ENCODE data around the gene CRTC1. TPM values are rescaled to one million over a fixed set of nuclear protein-coding genes. Genes with fewer than 3 reads are reported as not detected.

Gene CRTC1
- total RNA-seq, 1 donor from 2014 or later: 14.6 TPM

DNA sequence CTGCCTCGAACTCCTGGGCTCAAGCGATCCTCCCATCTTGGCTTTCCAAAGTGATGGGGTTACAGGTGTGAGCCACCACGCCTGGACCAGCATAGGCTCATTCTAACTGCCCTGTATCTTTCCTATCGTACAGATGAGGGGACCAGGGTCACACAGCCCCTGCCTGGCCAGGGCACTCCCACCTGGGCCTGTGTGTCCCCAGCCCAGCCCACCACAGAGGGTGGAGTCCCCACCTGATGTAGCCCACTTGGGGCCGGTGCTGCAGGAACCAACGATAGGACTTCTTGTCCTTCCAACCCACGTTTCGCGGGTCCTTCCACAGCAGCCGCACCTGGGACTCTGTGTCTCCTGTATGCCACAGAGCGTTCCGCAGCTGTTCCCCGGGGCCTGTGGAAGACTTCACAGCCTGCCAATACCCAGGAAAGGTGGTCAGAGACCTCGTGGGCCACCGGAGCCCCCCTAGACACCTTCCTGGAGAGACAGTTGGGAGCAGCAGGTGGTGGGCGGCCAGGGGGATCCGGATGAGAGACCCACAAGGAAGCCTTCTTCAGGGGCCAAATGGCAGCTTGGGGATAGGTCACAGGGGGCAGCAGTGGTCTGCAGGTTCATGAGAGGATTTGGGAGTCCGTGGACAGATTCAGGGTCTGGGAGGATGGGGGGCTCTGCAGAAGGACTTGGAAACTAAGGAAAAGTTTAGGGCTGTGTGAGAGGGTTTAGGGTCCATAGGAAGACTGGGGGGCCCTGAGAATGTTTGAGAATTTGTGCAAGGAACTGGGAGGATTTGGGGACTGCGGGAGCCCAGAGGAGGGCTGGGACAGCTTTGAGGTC is 100.7 kb downstream of the CRTC1 start:
- peaks cover 34% of the 10 kb centered on the region for H3K27me3 Mint-ChIP-seq (ENCODE audit: low read depth)
- H3K4me1 Mint-ChIP-seq (ENCODE audit: low read depth): peaks cover 12% of the 10 kb centered on the region
- no peaks in the 10 kb centered on the region for H3K36me3 Mint-ChIP-seq (ENCODE audit: low read depth)
- TF ChIP-seq, protein P1, sequence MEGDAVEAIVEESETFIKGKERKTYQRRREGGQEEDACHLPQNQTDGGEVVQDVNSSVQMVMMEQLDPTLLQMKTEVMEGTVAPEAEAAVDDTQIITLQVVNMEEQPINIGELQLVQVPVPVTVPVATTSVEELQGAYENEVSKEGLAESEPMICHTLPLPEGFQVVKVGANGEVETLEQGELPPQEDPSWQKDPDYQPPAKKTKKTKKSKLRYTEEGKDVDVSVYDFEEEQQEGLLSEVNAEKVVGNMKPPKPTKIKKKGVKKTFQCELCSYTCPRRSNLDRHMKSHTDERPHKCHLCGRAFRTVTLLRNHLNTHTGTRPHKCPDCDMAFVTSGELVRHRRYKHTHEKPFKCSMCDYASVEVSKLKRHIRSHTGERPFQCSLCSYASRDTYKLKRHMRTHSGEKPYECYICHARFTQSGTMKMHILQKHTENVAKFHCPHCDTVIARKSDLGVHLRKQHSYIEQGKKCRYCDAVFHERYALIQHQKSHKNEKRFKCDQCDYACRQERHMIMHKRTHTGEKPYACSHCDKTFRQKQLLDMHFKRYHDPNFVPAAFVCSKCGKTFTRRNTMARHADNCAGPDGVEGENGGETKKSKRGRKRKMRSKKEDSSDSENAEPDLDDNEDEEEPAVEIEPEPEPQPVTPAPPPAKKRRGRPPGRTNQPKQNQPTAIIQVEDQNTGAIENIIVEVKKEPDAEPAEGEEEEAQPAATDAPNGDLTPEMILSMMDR (IDR thresholded peaks at IDR 0.05): no peak
- no peaks in the 10 kb centered on the region for H3K9me3 Mint-ChIP-seq (ENCODE audit: low read depth)
- DNase-seq (ENCODE audit: low spot score): no peak
- H3K4me3 Mint-ChIP-seq (ENCODE audit: unreplicated experiment): no peak overlapping the region
- H3K27ac Mint-ChIP-seq (ENCODE audit: unreplicated experiment): no peak overlapping the region

DNA sequence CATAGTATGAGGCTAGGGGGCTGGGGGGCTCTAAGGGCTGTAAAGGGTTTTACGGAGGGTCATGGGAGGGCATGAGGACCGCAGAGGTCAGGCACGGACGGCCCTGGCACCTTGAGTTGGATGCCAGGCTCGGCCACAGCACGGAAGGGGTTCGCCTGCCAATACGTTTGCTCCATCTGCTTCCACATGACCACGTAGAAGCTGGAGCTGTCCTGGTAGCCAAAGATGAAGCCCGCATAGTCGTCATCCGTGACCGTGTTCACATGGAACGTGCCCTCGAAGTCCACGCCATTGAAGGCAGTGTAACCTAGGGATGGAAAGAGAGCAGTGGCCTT is 101.3 kb downstream of the CRTC1 start:
- TF ChIP-seq, protein P1 (IDR thresholded peaks at IDR 0.05): no peak
- Mint-ChIP-seq H3K36me3 (ENCODE audit: low read depth) (no peaks in the 10 kb centered on the region), H3K27me3 (ENCODE audit: low read depth) (peaks cover 40% of the 10 kb centered on the region), H3K9me3 (ENCODE audit: low read depth) (no peaks in the 10 kb centered on the region), H3K27ac (ENCODE audit: unreplicated experiment) (no peak overlapping the region), H3K4me1 (ENCODE audit: low read depth) (peaks cover 17% of the 10 kb centered on the region), H3K4me3 (ENCODE audit: unreplicated experiment) (no peak overlapping the region)
- no peak for DNase-seq (ENCODE audit: low spot score)

DNA sequence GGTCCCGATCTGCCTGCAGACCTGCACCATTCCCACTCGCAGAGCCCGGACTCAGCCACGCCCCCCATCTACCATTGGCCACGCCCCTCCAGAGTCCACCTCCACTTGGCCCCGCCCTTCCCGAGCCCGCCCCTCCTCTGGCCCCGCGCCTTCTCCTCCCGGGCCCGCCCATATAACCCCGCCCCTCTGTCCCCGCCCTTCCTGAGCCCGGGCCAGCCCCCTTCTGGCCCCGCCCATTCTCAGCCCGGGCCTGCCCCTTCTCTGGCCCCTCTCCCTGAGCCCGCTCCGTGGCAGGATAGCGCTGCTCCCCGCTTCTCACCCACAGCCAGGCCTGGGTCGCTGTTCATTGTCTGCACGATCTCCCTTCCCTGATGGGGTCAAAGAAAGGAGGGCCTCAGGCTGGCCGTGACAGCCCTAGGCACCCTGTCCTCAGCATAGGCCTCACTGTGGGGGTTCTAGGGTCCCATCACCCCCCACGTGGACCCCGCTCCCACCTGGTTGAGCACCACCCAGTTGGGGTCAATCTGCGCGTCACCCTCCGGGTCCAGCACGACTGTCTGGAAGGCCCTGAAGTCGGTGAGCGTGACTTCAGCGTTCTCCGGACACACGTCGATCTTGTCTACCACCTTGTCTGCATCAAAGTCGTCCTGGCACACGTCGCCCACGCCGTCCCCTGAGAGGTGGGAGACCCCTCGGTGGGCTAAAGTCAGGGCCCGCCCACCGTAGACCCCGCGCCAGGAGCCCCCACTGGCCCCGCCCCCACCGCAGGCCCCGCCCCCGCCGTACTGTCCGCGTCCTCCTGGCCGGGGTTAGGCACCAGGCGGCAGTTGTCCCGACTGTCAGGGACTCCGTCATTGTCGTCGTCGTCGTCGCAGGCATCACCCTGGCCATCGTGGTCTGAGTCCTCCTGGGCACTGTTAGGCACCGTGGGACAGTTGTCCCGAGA is 102.0 kb downstream of the CRTC1 start:
- Mint-ChIP-seq H3K36me3 (ENCODE audit: low read depth) (peaks cover 3% of the 10 kb centered on the region), H3K27ac (ENCODE audit: unreplicated experiment) (no peak overlapping the region), H3K4me3 (ENCODE audit: unreplicated experiment) (no peak overlapping the region), H3K27me3 (ENCODE audit: low read depth) (peaks cover 45% of the 10 kb centered on the region), H3K9me3 (ENCODE audit: low read depth) (no peaks in the 10 kb centered on the region), H3K4me1 (ENCODE audit: low read depth) (peaks cover 22% of the 10 kb centered on the region)
- TF ChIP-seq, protein P1 (IDR thresholded peaks at IDR 0.05): no peak
- no peak for DNase-seq (ENCODE audit: low spot score)

DNA sequence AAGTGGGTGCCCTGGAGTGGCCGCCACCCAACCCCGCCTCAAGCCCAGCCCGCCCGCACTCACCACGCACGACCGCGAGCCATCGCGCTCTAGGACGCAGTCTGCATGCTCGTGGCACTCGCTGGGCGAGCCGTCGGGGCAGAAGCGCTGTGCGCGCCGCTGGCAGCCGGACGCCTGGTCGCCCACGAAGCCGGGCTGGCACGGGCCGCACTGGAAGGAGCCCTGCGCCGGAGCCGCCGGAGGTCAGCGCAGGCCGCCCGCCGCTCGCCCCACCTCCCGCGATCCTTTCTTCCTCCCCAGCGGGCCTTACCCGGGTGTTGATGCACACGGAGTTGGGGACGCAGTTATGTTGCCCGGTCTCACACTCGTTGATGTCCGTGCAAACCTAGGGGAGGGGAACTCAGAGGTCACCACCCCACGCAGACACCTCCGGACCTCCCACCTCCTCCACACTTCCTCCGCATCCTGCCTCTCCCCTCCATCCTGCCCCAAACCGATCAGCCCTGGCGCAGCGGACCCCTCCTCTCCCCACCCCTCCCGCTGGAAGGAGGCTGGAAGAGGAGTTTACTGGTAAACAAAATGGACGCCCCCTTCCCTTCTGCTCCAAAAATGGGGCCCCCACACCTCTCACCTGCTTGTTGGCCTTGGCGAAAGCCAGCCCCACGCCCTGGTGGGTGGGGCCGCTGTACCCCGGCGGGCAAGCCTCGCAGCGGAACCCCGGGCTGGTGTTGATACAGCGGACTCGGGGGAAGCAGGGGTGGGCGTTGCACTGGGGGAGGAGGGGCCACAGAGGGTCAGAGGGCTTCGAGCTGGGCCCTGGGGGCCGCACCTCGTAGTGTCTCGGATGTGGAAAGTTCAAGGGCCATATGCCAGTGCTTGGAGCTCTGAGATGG is 105.3 kb downstream of the CRTC1 start:
- H3K4me3 Mint-ChIP-seq (ENCODE audit: unreplicated experiment): peak overlapping the region; percentile 56
- no peak overlapping the region for H3K27ac Mint-ChIP-seq (ENCODE audit: unreplicated experiment)
- peaks cover 55% of the 10 kb centered on the region for H3K27me3 Mint-ChIP-seq (ENCODE audit: low read depth)
- peaks cover 3% of the 10 kb centered on the region for H3K36me3 Mint-ChIP-seq (ENCODE audit: low read depth)
- TF ChIP-seq, protein P1 (IDR thresholded peaks at IDR 0.05): no peak
- no peak for DNase-seq (ENCODE audit: low spot score)
- H3K9me3 Mint-ChIP-seq (ENCODE audit: low read depth): no peaks in the 10 kb centered on the region
- H3K4me1 Mint-ChIP-seq (ENCODE audit: low read depth): peaks cover 26% of the 10 kb centered on the region
